Panc1 (cell line): ENCODE data around the gene MMP26. TPM values are rescaled to one million over a fixed set of nuclear protein-coding genes. Genes with fewer than 3 reads are reported as not detected.

Experiments
- ATAC-seq: fragments of 200-7000 bp; cut with Tn5 transposase; 2 replicates; pipeline ENCODE4 v1.9.1; 2020; ENCODE audit warnings: mild to moderate bottlenecking, moderate library complexity
- Bru-seq: library from RNA; stranded (reverse); fragments of 400-500 nt; gene quantifications from one replicate; lab custom pipeline; 2021; lab: Mats Ljungman, UMichigan
- BruChase-seq, 2 experiments: library from RNA; stranded (reverse); fragments of 400-500 nt; gene quantifications; one replicate each; lab custom pipeline; 2021; lab: Mats Ljungman, UMichigan
- BruUV-seq: library from RNA; stranded (reverse); fragments of 400-500 nt; replicated peaks from 2 replicates; lab custom pipeline; 2021; lab: Mats Ljungman, UMichigan
- CTCF ChIA-PET: fragments of 300-600 bp; sonication (Branson Sonifier 250); formaldehyde crosslinking; loops from one replicate; lab custom pipeline; 2022; ENCODE audit warnings: antibody characterized with exemption; lab: Charles Lee
- POLR2A ChIA-PET: fragments of 300-600 bp; sonication (Branson Sonifier 250); formaldehyde crosslinking; loops from one replicate; lab custom pipeline; 2022; ENCODE audit warnings: antibody characterized with exemption; lab: Charles Lee
- DNase-seq: peaks from one replicate; pipeline ENCODE4 v3.0.0-alpha.2; 2010; ENCODE audit warnings: low read depth, low spot score
- H3K27ac ChIP-seq: 2 replicates; pipeline ENCODE4 v1.5.1; 2011; ENCODE audit warnings: mild to moderate bottlenecking, low read length, inconsistent platforms
- H3K27me3 ChIP-seq: fragments of 200-500 bp; sonication (Bioruptor generic); 2 replicates; pipeline ENCODE4 v1.6.0; 2014; ENCODE audit warnings: low read length, inconsistent platforms; ENCODE audit not compliant: control insufficient read depth, insufficient read depth
- H3K36me3 ChIP-seq: fragments of 200-500 bp; sonication (Bioruptor generic); 2 replicates; pipeline ENCODE4 v1.5.1; 2014; ENCODE audit warnings: inconsistent platforms, mild to moderate bottlenecking, low read length, moderate library complexity; ENCODE audit not compliant: control insufficient read depth, insufficient read depth
- H3K4me1 ChIP-seq: 2 replicates; pipeline ENCODE4 v1.5.1; 2011; ENCODE audit warnings: inconsistent platforms, mild to moderate bottlenecking, low read length, moderate library complexity; ENCODE audit not compliant: control insufficient read depth, insufficient read depth
- H3K4me3 ChIP-seq, 2 experiments: 2 replicates each; pipeline ENCODE4 v1.5.1; 2011 to 2012; ENCODE audit warnings: low read depth in 2 of 2, low read length in 2 of 2, mild to moderate bottlenecking in 2 of 2, inconsistent platforms in 1 of 2, moderate library complexity in 1 of 2
- H3K9me3 ChIP-seq: fragments of 200-500 bp; sonication (Bioruptor generic); 2 replicates; pipeline ENCODE4 v1.5.1; 2014; ENCODE audit warnings: low read depth, mild to moderate bottlenecking, inconsistent platforms, low read length, moderate library complexity; ENCODE audit not compliant: control insufficient read depth, insufficient read depth
- POLR2AphosphoS5 ChIP-seq: IDR thresholded peaks from 2 replicates; pipeline ENCODE4 v1.6.1; 2012; ENCODE audit warnings: mild to moderate bottlenecking, low read depth, low read length, moderate library complexity
- REST ChIP-seq, 2 experiments: IDR thresholded peaks; 2 replicates each; pipeline ENCODE4 v1.6.1; 2011 to 2012; ENCODE audit warnings: low read depth in 2 of 2, control low read depth in 1 of 2, low read length in 1 of 2, mild to moderate bottlenecking in 1 of 2, moderate library complexity in 1 of 2; ENCODE audit not compliant: insufficient read depth in 1 of 2
- SIN3A ChIP-seq: IDR thresholded peaks from 2 replicates; pipeline ENCODE4 v1.6.1; 2012; ENCODE audit warnings: low read depth, mild to moderate bottlenecking, low read length, moderate library complexity, borderline replicate concordance; ENCODE audit not compliant: insufficient read depth
- TCF7L2 ChIP-seq: IDR thresholded peaks from 2 replicates; pipeline ENCODE4 v1.6.1; 2011; ENCODE audit warnings: mild to moderate bottlenecking, low read depth, low read length, inconsistent platforms
- in situ Hi-C: cut with HindIII; loops from 2 replicates; pipeline ENCODE4 v1.10.0; 2016; ENCODE audit warnings: low sequenced_read_pairs, low pct_unique_long_range_greater_than_20kb
- intact Hi-C: fragments of 100-400 bp; cut with micrococcal nuclease; formaldehyde crosslinking; loops from one replicate; pipeline ENCODE4 v1.10.0; 2022; ENCODE audit not compliant: unreplicated experiment
- long read RNA-seq: library from polyadenylated mRNA; unstranded; transcript quantifications from one replicate; pipeline ENCODE4 v2.0.0, GENCODE V29; 2021; ENCODE audit not compliant: unreplicated experiment
- polyA plus RNA-seq: library from polyadenylated mRNA; unstranded; fragments of >200 nt; gene quantifications from one replicate; pipeline ENCODE4 v1.2.1, GENCODE V29; 2012; ENCODE audit warnings: missing spikeins; ENCODE audit not compliant: insufficient read length
- total RNA-seq: library from RNA; stranded (reverse); gene quantifications from one replicate; pipeline ENCODE4 v1.2.1, GENCODE V29; 2021; ENCODE audit not compliant: unreplicated experiment
- TF ChIP-seq, protein P1 (sequence below): fragments of 450-650 bp; IDR thresholded peaks from 2 replicates; pipeline ENCODE4 v1.5.1; 2017; ENCODE audit warnings: mild to moderate bottlenecking

MMP26 gene
- total RNA-seq (not detected), Bru-seq, nascent RNA (percentile 0 among the genes with signal in this experiment), BruChase-seq, experiment 1, labeled RNA remaining after a 2-hour chase (percentile 2 among the genes with signal in this experiment), BruChase-seq, experiment 2, labeled RNA remaining after a 6-hour chase (percentile 2 among the genes with signal in this experiment)
- not detected for polyA plus RNA-seq
- long read RNA-seq, result 0 reads

DNA sequence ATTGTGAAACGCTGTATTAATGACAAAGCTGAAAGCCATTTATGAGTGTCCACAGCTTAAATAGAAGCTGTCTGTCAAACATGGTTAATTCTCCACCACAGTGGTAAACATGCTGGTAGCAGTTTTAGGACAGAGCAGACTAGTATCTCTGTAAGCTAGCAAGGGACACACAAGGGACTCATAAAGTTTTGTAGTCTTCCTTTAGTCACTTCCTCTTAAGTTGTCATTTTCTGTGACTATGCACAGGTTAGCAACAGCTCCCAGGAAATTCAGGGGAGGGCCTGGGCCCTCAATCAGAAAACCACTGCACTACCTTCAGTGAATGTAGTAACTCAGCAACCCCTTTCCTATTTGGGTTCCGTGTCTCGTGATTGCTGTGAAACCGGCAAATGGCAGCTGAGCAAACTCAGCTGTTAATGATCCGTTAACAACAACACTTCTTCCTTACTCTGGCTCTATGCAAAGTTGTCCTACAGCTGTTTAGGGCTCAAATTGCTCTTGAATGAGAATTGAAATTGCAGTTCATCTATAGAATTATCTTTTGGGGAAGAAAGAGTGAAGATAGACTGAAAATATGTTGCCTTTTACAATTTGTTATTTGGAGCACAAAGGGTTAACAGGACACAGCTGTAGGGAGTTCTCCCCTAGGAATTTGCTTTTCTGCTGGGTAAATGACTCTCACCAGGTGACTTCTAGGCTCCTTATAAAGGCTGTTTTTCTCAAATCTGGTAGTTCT lies at the start of gene MMP26:
MMP26 (plus strand) TSS at position 731 of the 736 bp plus-strand sequence.
- BruUV-seq, result no TSS peak
- Histone ChIP-seq H3K9me3 (no peaks in the 10 kb centered on the region), H3K27me3 (no peaks in the 10 kb centered on the region), H3K27ac (no peak within 1 kb of the TSS), H3K4me3 (no peak within 1 kb of the TSS), H3K4me1 (no peaks in the 10 kb centered on the region), H3K36me3 (no peaks in the 10 kb centered on the region)
- CTCF ChIA-PET, result no interaction called here
- in situ Hi-C loops (no loop called here), intact Hi-C loops (no loop called here)
- ATAC-seq (no peak), DNase-seq (no peak)
- TF ChIP-seq SIN3A (no peak), TCF7L2 (no peak), REST (IDR thresholded peaks at IDR 0.05; ENCODE audit: insufficient read depth in 1 of 2, low read depth in 2 of 2, low read length in 1 of 2) (no peak), POLR2AphosphoS5 (no peak)
- TF ChIP-seq, protein P1, sequence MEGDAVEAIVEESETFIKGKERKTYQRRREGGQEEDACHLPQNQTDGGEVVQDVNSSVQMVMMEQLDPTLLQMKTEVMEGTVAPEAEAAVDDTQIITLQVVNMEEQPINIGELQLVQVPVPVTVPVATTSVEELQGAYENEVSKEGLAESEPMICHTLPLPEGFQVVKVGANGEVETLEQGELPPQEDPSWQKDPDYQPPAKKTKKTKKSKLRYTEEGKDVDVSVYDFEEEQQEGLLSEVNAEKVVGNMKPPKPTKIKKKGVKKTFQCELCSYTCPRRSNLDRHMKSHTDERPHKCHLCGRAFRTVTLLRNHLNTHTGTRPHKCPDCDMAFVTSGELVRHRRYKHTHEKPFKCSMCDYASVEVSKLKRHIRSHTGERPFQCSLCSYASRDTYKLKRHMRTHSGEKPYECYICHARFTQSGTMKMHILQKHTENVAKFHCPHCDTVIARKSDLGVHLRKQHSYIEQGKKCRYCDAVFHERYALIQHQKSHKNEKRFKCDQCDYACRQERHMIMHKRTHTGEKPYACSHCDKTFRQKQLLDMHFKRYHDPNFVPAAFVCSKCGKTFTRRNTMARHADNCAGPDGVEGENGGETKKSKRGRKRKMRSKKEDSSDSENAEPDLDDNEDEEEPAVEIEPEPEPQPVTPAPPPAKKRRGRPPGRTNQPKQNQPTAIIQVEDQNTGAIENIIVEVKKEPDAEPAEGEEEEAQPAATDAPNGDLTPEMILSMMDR, result no peak
- POLR2A ChIA-PET, result no interaction called here

DNA sequence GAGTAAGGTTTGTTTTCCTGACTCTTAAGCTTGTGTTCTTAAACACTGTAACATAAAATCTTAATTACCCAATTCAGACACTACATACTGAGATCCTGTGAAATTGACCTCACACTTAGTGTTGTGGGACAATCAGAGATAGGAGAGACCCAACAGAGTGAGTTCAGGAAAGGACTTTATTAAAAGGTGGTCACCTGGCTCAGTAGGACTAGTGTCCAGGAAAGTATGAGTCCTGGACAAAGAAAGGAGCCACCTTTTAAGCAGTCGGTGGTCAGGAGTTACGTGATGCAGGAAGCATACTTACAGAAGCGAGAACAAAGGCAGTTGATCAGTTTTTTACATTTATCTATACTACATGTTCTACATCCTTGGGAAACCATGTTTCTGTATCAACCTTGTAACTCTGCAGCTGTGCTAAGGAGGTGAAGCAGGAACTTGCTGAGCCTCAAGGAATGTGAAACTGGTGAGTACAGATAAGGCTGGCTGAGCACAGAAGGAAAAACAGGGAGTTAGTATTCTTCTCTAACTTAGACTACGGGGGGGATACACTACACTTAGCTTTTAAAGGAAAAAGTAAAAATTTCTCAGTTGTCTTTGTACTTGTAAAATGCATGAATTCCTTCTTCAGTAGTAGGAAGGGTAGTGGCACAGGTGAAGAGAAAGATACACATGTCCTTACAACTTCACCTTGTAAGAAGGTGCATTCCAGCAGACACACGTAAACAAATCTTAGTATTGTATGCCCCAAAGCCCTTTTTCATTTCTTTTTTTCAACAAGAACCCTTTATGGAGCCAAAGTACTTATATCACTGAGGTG lies 45.7 kb upstream of the MMP26 start:
- CTCF ChIA-PET, result no interaction called here
- Histone ChIP-seq H3K27ac (no peak overlapping the region), H3K9me3 (no peaks in the 10 kb centered on the region), H3K36me3 (no peaks in the 10 kb centered on the region), H3K4me3 (no peak overlapping the region), H3K27me3 (peaks cover 6% of the 10 kb centered on the region; the same call in 1 of the 2 replicates), H3K4me1 (no peaks in the 10 kb centered on the region)
- intact Hi-C loops, result no loop called here
- no TSS peak for BruUV-seq
- POLR2A ChIA-PET, result no interaction called here
- ATAC-seq (no peak), DNase-seq (no peak)
- in situ Hi-C loops, result no loop called here
- TF ChIP-seq POLR2AphosphoS5 (no peak), TCF7L2 (no peak), SIN3A (no peak), REST (IDR thresholded peaks at IDR 0.05; ENCODE audit: insufficient read depth in 1 of 2, low read depth in 2 of 2, low read length in 1 of 2) (no peak)
- TF ChIP-seq, protein P1, result no peak
